HG02943 (cell line): ENCODE results near the gene SCAF1.

Experiments used
- ATAC-seq: cut with Tn5 transposase; IDR thresholded peaks from one replicate; pipeline ENCODE4 v1.9.1; 2021; ENCODE audit warnings: mild to moderate bottlenecking, low read depth, moderate library complexity; ENCODE audit not compliant: unreplicated experiment

Gene SCAF1

DNA sequence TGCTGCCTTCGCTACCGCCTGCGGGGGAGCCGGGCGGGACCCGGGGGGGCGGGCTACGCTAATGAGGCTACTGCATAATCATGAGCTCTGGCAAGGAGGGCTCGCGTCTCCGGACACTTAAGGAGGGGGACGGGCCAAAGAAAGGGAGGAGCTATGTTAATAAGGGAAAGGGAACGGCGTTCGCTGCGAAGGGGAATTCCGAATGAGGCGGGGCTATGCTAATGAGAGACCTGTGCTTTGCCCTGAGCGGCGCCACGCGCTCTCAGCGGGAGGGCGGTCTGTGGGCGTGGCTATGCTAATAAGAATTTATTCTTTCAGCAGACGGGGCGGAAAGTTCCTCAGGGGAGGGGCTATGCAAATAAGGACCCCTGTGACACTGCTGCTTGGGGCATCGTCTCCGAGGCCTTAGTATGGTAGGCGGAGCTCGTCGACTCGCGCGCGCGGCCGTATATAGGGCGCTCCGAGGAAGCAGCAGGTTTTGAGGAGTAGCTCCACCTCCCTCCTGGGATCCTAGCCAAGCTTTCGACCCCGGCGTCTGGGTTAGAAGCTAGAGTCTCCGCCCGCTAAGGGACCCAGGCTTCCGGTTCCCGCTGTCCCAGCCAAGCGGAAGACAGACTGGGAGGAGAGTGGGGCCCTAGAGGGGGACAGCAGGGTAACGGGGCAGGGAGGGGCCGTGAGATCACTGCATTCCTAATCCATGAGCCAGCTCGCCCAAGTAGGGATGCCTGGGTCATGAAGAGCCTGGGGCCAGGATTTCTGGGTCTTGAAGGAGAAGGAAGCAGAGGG lies 1.7 kb upstream of the SCAF1 start, which contains the start of gene RRAS:
TSS of gene RRAS (minus strand) at position 31 of the 786 bp plus-strand sequence. CDS start 45 bp downstream, outside the sequence.
- ATAC-seq: peak; percentile 65

- no peak for ATAC-seq
These were observed 555 bp downstream of the SCAF1 start for GRCh38 chr19:49642492-49643035.

DNA sequence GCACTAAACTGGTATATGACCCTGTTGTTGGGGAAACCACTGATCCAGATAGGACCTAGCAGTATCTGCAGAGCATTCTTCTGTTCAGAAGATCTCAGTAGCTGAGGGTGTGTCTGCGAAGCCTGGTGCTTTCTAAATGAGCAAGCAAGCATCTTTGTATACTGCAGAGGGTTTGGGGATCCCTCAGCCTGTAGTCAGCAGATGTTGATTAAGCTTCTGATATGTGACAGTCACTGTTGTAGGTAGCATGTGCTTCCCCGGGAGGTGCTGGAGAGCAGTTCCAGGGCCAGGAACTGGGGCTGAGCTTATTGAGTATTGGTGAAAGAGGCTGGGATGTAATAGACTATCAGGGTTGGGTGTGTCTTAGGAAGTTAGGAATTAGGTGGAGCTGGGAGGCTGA lies 1.5 kb downstream of the SCAF1 start:
- no peak for ATAC-seq

DNA sequence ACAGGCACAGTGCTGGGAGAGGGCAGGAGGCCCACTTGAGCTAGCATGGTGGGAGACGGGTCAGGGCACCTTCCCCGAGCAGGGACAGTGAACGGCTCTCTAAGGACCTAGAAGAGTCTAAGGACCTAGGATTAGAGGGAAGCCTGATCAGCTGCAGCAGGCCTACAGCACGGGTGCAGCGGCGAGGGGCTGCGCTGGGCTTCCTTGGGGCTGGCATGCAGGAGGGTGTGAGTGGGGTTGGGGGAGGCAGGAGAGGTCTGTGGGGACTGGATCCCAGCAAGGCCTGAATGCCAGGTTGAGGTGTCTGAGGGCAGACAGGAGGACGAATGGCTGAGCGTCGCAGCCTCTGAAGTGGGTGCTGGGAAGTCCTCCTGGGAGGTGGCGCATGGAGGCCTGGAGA lies 3.6 kb downstream of the SCAF1 start:
- ATAC-seq: no peak

DNA sequence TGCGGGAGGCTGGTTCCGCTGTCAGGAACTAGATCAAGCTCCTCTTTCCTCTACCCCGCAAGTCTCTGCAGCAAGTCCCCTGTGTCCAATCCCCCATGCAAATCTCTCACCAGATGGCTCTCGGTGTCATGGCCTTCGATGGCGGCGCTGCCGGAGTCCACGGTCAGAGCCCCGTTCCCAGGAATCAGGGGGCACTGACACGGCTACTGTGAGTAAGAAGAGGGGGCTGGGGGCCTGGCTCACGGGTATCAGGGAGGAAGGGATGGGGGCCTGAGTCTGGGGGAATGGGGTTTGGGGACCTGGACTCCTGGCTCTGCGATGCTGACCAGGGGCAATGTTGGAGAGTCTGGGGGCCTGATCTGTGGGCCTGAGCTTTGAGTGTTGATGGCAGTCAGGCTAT lies 4.0 kb downstream of the SCAF1 start:
- ATAC-seq: no peak

DNA sequence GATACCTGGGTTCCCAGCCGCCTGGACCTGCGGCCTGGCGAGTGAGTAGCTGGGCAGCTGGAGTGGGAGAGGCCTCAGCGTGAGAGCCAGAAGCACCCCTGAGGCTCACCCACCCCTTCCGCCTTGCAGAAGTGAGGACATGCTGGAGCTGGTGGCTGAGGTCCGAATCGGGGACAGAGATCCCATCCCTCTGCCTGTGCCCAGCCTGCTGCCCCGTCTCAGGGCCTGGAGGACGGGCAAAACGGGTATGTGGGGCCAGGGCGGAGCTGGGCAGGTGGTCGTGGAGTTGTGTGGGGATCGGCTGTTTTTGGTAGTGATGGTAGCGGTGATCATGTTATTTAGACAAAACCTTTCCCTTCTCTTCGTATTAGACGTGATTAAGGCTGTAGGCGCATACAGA lies 4.6 kb downstream of the SCAF1 start:
- no peak for ATAC-seq

- no peak for ATAC-seq
These were observed 9.2 kb downstream of the SCAF1 start for GRCh38 chr19:49651029-49651819.

DNA sequence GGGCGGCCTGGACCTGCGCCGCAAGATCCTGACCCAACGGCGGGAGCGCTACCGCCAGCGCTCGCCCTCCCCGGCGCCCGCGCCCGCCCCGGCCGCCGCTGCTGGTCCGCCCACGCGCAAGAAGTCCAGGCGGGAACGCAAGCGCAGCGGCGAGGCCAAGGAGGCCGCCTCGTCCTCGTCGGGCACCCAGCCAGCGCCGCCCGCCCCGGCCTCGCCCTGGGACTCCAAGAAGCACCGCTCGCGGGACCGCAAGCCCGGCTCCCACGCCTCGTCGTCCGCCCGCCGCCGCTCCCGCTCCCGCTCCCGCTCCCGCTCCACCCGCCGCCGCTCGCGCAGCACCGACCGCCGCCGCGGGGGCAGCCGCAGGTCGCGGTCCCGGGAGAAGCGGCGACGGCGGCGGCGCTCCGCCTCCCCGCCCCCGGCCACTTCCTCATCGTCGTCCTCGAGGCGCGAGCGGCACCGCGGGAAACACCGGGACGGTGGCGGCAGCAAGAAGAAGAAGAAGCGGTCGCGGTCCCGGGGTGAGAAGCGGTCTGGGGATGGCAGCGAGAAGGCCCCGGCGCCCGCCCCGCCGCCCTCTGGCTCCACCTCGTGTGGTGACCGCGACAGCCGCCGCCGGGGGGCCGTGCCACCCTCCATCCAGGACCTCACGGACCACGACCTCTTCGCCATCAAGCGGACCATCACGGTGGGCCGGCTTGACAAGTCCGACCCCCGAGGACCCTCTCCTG lies 10.0 kb downstream of the SCAF1 start:
- ATAC-seq: no peak

GRCh38 chr19:49652551-49653465 lies 10.8 kb downstream of the SCAF1 start:
- ATAC-seq: no peak

DNA sequence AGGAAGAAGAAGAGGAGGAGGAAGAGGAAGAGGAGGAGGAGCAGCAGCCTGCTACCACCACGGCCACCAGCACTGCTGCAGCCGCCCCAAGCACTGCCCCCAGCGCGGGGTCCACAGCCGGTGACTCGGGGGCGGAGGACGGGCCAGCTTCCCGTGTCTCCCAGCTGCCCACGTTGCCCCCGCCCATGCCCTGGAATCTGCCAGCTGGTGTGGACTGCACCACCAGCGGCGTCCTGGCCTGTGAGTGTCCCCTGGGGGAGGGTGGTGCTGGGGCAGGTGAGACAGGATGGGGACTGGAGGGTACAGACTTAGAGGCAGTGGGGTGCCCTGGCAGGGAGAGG lies 11.4 kb downstream of the SCAF1 start:
- ATAC-seq: no peak

DNA sequence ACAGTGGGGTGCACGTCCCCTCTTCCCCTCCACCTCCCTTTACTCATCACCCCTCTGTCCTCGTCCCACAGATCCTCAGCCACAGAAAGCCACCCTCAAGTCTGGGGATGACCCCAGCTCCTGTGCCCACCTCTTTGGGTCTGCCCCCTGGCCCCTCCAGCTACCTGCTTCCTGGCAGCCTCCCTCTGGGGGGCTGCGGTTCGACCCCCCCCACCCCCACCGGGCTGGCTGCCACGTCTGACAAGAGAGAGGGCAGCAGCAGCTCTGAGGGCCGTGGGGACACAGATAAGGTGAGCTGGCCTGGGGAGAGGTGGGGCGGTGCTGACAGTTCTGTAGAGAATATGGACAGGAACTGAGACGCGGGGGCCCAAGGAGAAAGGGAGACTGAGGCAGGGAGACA lies 12.6 kb downstream of the SCAF1 start:
- no peak for ATAC-seq

- ATAC-seq: no peak
These were observed 13.8 kb downstream of the SCAF1 start for GRCh38 chr19:49655570-49656455.

- no peak for ATAC-seq
These were observed 14.6 kb downstream of the SCAF1 start for GRCh38 chr19:49656456-49657109.

- no peak for ATAC-seq
These were observed 15.6 kb downstream of the SCAF1 start for GRCh38 chr19:49657493-49658138.

DNA sequence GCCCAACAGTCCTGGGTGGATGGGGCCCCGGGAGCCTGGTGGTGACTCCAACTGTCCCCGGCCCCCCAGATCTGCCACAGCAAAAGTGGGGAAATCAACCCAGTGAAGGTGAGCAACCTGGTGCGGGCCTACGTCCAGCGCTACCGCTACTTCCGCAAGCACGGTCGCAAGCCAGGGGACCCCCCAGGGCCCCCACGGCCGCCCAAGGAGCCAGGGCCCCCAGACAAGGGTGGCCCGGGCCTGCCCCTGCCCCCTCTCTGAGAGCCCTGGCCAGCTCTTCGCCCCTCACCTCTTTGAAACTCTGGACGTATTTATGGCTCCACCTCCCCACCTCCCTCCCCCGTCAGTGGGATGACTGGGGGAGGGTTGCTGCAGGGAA lies 16.1 kb downstream of the SCAF1 start:
- ATAC-seq: no peak

- ATAC-seq: no peak
These were observed 16.8 kb downstream of the SCAF1 start for GRCh38 chr19:49658566-49659442.

- ATAC-seq: no peak
These were observed 18.4 kb downstream of the SCAF1 start for GRCh38 chr19:49660338-49660961.
